ENCODE results near the gene ABCA3. TPM values are rescaled to one million over a fixed set of nuclear protein-coding genes. Genes with fewer than 3 reads are reported as not detected.

Gene ABCA3
- total RNA-seq, 1 experiment from 2014 or later, result 6.2 TPM

DNA sequence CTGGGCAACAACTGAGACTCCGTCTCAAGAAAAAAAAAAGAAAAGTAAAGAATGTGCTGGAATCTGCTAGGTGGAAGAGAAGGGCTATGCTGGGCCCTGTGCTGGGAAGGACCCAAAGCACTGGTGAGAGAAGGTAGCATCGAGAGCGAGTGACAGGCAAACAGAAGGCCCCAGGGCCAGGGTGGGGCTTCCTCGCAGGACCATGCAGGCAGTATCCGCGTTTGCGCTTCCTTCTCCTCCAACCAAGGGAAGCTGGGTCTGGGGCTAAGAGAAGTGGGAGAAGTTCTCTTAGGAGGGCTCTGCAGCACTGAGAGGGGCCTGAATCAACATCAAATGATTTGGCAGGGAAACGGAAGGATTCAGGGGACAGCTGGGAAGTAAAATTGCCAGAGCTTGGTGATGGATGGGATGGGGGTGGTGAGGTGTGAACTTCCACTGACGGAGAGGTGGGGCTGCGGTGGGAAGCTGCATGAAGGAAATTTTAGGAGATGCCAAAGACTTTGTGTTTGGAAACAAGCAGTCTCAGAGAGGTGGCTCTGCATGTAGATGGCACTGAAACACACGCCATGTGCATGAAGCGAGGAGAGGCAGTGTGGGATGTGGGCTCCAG is 83.9 kb downstream of the ABCA3 start:
- CTCF ChIA-PET, result no interaction called here

GRCh38 chr16:2253293-2253692 is 87.2 kb downstream of the ABCA3 start:
- 0 out of 2 replicates have a peak overlapping the region, but pooled peaks have one; percentile 85 for H3K4me2 ChIP-seq
- peaks cover 22% of the 10 kb centered on the region for H3K4me1 ChIP-seq (replicated peaks; ENCODE audit: insufficient read depth)
- peaks cover 32% of the 10 kb centered on the region for H3K79me2 ChIP-seq (ENCODE audit: low read depth)
- intact Hi-C loops (cut with micrococcal nuclease; ENCODE audit: unreplicated experiment), result loop anchor here (5.0 to 10.0 kb wide), 3 partner anchors 41 to 249 kb away; partner anchors contain the start of genes BRICD5, PGP and ZNF598
- no peak for DNase-seq
- TF ChIP-seq EZH2 (IDR thresholded peaks at IDR 0.05; ENCODE audit: low read depth), result no peak
- TF ChIP-seq CTCF (conservative IDR thresholded peaks at IDR 0.05), result no peak
- H3F3A ChIP-seq (ENCODE audit: insufficient read depth, low read depth), result peaks cover 80% of the 10 kb centered on the region
- H3K27me3 ChIP-seq (ENCODE audit: insufficient read depth, low read depth), result no peaks in the 10 kb centered on the region
- no peak overlapping the region for H2AFZ ChIP-seq
- peaks cover 16% of the 10 kb centered on the region for H3K36me3 ChIP-seq (ENCODE audit: low read depth)
- no TSS peak for BruUV-seq (replicated peaks)
- ChIA-PET POLR2A (ENCODE audit: unreplicated experiment) (no interaction called here), CTCF (no interaction called here)
- H3K9me3 ChIP-seq (ENCODE audit: insufficient read depth, low read depth), result no peaks in the 10 kb centered on the region
- H3K9me2 ChIP-seq (ENCODE audit: insufficient read depth), result no peaks in the 10 kb centered on the region
- H4K20me1 ChIP-seq (ENCODE audit: insufficient read depth), result peaks cover 46% of the 10 kb centered on the region
- H3K27ac ChIP-seq, result no peak overlapping the region
- no peak overlapping the region for H3K4me3 ChIP-seq

More for the DNA sequence above, 83.9 kb downstream of the ABCA3 start:
- H4K20me1 ChIP-seq (ENCODE audit: insufficient read depth), result peaks cover 67% of the 10 kb centered on the region
- peaks cover 32% of the 10 kb centered on the region for H3K79me2 ChIP-seq (ENCODE audit: low read depth)
- intact Hi-C loops (cut with micrococcal nuclease; ENCODE audit: unreplicated experiment), result loop anchor here (10.0 kb wide), 1 partner anchor 252 kb away; the partner anchor contains the start of gene ZNF598
- no peak overlapping the region for H3K27ac ChIP-seq
- no peaks in the 10 kb centered on the region for H3K27me3 ChIP-seq (ENCODE audit: insufficient read depth, low read depth)
- no peak overlapping the region for H3K4me2 ChIP-seq
- peaks cover 42% of the 10 kb centered on the region for H3K36me3 ChIP-seq (ENCODE audit: low read depth)
- POLR2A ChIA-PET (ENCODE audit: unreplicated experiment), result no interaction called here
- DNase-seq, result no peak
- BruUV-seq (replicated peaks), result no TSS peak
- H3K9me2 ChIP-seq (ENCODE audit: insufficient read depth), result no peaks in the 10 kb centered on the region
- H3F3A ChIP-seq (ENCODE audit: insufficient read depth, low read depth), result peaks cover 98% of the 10 kb centered on the region
- H3K4me3 ChIP-seq, result no peak overlapping the region
- peaks cover 18% of the 10 kb centered on the region for H3K4me1 ChIP-seq (replicated peaks; ENCODE audit: insufficient read depth)
- TF ChIP-seq EZH2 (IDR thresholded peaks at IDR 0.05; ENCODE audit: low read depth) (no peak), CTCF (conservative IDR thresholded peaks at IDR 0.05) (no peak)
- no peaks in the 10 kb centered on the region for H3K9me3 ChIP-seq (ENCODE audit: insufficient read depth, low read depth)
- H2AFZ ChIP-seq, result no peak overlapping the region

DNA sequence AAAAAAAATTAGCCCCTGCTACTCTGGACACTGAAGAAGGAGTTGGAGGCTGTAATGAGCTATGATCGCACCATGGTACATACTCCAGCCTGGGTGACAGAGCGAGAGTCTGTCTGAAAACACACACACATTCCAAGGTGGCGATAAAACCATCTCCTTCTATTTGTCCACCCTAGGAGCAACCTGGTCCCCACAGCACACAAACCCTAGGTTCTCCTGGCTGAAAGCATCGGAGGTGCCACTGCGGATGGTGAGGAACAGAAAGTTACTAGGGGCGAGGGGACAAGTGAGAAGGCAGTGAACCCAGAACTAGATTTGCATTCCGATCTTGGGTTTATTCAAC is 87.8 kb downstream of the ABCA3 start:
- Histone ChIP-seq H3K4me3 (no peak overlapping the region), H2AFZ (no peak overlapping the region), H3F3A (ENCODE audit: insufficient read depth, low read depth) (peaks cover 74% of the 10 kb centered on the region), H3K4me1 (replicated peaks; ENCODE audit: insufficient read depth) (peaks cover 22% of the 10 kb centered on the region), H3K36me3 (ENCODE audit: low read depth) (peaks cover 13% of the 10 kb centered on the region), H4K20me1 (ENCODE audit: insufficient read depth) (peaks cover 48% of the 10 kb centered on the region), H3K9me3 (ENCODE audit: insufficient read depth, low read depth) (no peaks in the 10 kb centered on the region), H3K27ac (peak overlapping the region; percentile 86), H3K79me2 (ENCODE audit: low read depth) (peaks cover 32% of the 10 kb centered on the region), H3K4me2 (peak overlapping the region; percentile 85; the same call in 1 of the 2 replicates), H3K27me3 (ENCODE audit: insufficient read depth, low read depth) (no peaks in the 10 kb centered on the region), H3K9me2 (ENCODE audit: insufficient read depth) (no peaks in the 10 kb centered on the region)
- intact Hi-C loops (cut with micrococcal nuclease; ENCODE audit: unreplicated experiment), result loop anchor here (5.0 to 10.0 kb wide), 3 partner anchors 40 to 250 kb away; partner anchors contain the start of genes BRICD5, PGP and ZNF598
- CTCF ChIA-PET, result interaction anchor here (0.6 to 1.0 kb wide), 3 partner anchors 10 to 177 kb away, joined by 3 to 5 read pairs (median 3); partner anchors contain the start of gene CCNF
- TF ChIP-seq CTCF (conservative IDR thresholded peaks at IDR 0.05), result no peak
- TF ChIP-seq EZH2 (IDR thresholded peaks at IDR 0.05; ENCODE audit: low read depth), result no peak
- no TSS peak for BruUV-seq (replicated peaks)
- DNase-seq, result no peak
- POLR2A ChIA-PET (ENCODE audit: unreplicated experiment), result interaction anchor here (0.6 kb wide), 2 partner anchors 9 to 176 kb away, joined by 3 to 4 read pairs; partner anchors contain the start of gene CCNF
